Measurements from ENCODE around the gene PALD1. TPM values are rescaled to one million over a fixed set of nuclear protein-coding genes. Genes with fewer than 3 reads are reported as not detected.

PALD1 gene
- total RNA-seq, 2 experiments from 2014 or later = 6.6 to 6.8 TPM

DNA sequence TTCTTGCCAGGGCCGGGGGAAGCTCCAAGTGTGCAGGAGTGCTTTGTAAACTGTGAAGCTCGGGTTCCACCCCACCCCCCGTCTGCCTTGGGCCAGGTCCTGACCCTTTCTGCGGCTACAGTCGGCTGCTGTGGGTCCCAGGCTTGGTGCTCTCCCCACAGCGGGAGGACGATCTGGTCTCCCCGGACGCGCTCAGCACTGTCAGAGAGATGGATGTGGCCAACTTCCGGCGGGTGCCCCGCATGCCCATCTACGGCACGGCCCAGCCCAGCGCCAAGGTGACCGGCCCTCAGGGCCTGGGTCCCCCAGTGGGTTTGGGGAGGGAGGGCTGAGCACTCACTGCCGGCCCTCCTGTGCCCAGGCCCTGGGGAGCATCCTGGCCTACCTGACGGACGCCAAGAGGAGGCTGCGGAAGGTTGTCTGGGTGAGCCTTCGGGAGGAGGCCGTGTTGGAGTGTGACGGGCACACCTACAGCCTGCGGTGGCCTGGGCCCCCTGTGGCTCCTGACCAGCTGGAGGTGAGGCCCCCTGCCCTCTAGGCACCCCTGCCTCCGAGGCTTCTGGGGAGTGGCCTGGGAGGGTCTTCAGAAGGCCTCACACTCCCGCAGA is 60.3 kb downstream of the PALD1 start:
- Mint-ChIP-seq H3K4me3 (no peak overlapping the region), H3K9me3 (no peaks in the 10 kb centered on the region), H3K4me1 (ENCODE audit: low read depth) (no peaks in the 10 kb centered on the region), H3K27ac (no peak overlapping the region), H3K36me3 (ENCODE audit: low read depth) (no peaks in the 10 kb centered on the region), H3K27me3 (no peaks in the 10 kb centered on the region)
- ChIA-PET POLR2A (no interaction called here), CTCF (interaction anchor here (1.0 to 2.3 kb wide), 5 partner anchors 9 to 220 kb away, joined by 3 to 23 read pairs (median 7); no protein-coding TSS in a partner anchor)
- TF ChIP-seq, protein P1, sequence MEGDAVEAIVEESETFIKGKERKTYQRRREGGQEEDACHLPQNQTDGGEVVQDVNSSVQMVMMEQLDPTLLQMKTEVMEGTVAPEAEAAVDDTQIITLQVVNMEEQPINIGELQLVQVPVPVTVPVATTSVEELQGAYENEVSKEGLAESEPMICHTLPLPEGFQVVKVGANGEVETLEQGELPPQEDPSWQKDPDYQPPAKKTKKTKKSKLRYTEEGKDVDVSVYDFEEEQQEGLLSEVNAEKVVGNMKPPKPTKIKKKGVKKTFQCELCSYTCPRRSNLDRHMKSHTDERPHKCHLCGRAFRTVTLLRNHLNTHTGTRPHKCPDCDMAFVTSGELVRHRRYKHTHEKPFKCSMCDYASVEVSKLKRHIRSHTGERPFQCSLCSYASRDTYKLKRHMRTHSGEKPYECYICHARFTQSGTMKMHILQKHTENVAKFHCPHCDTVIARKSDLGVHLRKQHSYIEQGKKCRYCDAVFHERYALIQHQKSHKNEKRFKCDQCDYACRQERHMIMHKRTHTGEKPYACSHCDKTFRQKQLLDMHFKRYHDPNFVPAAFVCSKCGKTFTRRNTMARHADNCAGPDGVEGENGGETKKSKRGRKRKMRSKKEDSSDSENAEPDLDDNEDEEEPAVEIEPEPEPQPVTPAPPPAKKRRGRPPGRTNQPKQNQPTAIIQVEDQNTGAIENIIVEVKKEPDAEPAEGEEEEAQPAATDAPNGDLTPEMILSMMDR (IDR thresholded peaks at IDR 0.05) = no peak
- intact Hi-C loops (cut with micrococcal nuclease) = no loop called here
- DNase-seq (no peak), ATAC-seq (no peak)

DNA sequence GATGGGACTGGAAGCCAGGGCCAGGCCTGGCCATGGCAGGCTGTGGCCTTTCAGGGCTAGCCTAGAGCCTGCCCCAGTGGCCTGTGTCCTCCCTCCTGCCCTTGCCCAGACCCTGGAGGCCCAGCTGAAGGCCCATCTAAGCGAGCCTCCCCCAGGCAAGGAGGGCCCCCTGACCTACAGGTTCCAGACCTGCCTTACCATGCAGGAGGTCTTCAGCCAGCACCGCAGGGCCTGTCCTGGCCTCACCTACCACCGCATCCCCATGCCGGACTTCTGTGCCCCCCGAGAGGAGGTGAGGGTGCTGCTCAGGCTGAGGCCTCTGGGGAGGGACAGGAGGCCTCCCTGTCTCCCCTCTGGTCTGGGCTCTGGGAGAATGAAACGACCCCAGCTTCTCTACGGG is 60.9 kb downstream of the PALD1 start:
- TF ChIP-seq, protein P1 (IDR thresholded peaks at IDR 0.05) = no peak
- Mint-ChIP-seq H3K27me3 (no peaks in the 10 kb centered on the region), H3K4me1 (ENCODE audit: low read depth) (no peaks in the 10 kb centered on the region), H3K9me3 (no peaks in the 10 kb centered on the region), H3K4me3 (no peak overlapping the region), H3K27ac (no peak overlapping the region), H3K36me3 (ENCODE audit: low read depth) (no peaks in the 10 kb centered on the region)
- ChIA-PET CTCF (interaction anchor here (0.6 to 2.3 kb wide), 2 partner anchors 10 to 78 kb away, joined by 3 to 23 read pairs; no protein-coding TSS in a partner anchor), POLR2A (no interaction called here)
- ATAC-seq = no peak
- no peak for DNase-seq
- intact Hi-C loops (cut with micrococcal nuclease) = no loop called here

GRCh38 chr10:70540089-70540788 is 61.7 kb downstream of the PALD1 start:
- POLR2A ChIA-PET = no interaction called here
- H3K4me1 Mint-ChIP-seq (ENCODE audit: low read depth) = no peaks in the 10 kb centered on the region
- no peaks in the 10 kb centered on the region for H3K36me3 Mint-ChIP-seq (ENCODE audit: low read depth)
- no peaks in the 10 kb centered on the region for H3K27me3 Mint-ChIP-seq
- no peak overlapping the region for H3K27ac Mint-ChIP-seq
- intact Hi-C loops (cut with micrococcal nuclease) = loop anchor here (5.0 kb wide), 1 partner anchor 78 kb away; no protein-coding TSS in a partner anchor
- no peak overlapping the region for H3K4me3 Mint-ChIP-seq
- ATAC-seq (peak; percentile 55), DNase-seq (peak; percentile 48)
- TF ChIP-seq, protein P1 (IDR thresholded peaks at IDR 0.05) = peak; percentile 66
- CTCF ChIA-PET = interaction anchor here (0.6 to 2.2 kb wide), 5 partner anchors 9 to 160 kb away, joined by 3 to 13 read pairs (median 4); no protein-coding TSS in a partner anchor
- no peaks in the 10 kb centered on the region for H3K9me3 Mint-ChIP-seq

DNA sequence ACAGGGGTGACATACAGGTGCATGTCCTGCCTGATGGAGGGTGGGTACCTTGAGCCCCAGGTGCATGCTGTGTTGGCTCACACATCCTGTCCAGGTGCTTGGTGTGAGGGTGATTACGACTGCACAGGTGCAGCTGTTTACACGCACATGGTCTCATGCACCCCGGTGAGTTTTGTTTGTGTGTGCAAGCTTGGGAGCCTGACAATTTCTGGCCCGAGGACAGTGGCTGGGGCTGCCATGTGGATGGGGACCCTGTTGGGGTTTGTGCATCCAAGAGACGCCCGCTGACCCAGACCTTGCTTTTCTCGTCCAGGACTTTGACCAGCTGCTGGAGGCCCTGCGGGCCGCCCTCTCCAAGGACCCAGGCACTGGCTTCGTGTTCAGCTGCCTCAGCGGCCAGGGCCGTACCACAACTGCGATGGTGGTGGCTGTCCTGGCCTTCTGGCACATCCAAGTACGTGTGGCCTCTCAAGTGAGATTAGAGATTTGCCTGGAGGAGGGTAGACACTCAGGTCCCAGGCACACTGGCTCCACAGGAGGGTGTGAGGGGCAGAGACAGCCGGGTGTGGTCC is 62.3 kb downstream of the PALD1 start:
- Mint-ChIP-seq H3K4me3 (no peak overlapping the region), H3K27ac (no peak overlapping the region), H3K36me3 (ENCODE audit: low read depth) (no peaks in the 10 kb centered on the region), H3K27me3 (no peaks in the 10 kb centered on the region), H3K9me3 (no peaks in the 10 kb centered on the region), H3K4me1 (ENCODE audit: low read depth) (no peaks in the 10 kb centered on the region)
- ChIA-PET CTCF (interaction anchor here (0.6 to 2.2 kb wide), 5 partner anchors 8 to 161 kb away, joined by 3 to 13 read pairs (median 4); no protein-coding TSS in a partner anchor), POLR2A (no interaction called here)
- no peak for ATAC-seq
- intact Hi-C loops (cut with micrococcal nuclease) = loop anchor here (5.0 kb wide), 1 partner anchor 79 kb away; no protein-coding TSS in a partner anchor
- no peak for DNase-seq
- TF ChIP-seq, protein P1 (IDR thresholded peaks at IDR 0.05) = no peak
